ENCODE data around the gene TOR2A. TPM values are rescaled to one million over a fixed set of nuclear protein-coding genes. Genes with fewer than 3 reads are reported as not detected.
A peak's percentile ranks its signal among the peaks of the same experiment; 100 is the strongest.

Gene TOR2A
- total and polyA plus RNA-seq, 4 donors, result 4.5 to 12.7 (median 6.9) TPM

- Histone ChIP-seq H3K9me3 (ENCODE audit: control insufficient read depth, low read length) (no peaks in the 10 kb centered on the region), H3K4me1 (ENCODE audit: control insufficient read depth in 1 of 2, insufficient read depth in 2 of 2, low read length in 2 of 2) (no peaks in the 10 kb centered on the region), H3K4me3 (ENCODE audit: low read length in 2 of 2) (no peak overlapping the region), H3K27ac (ENCODE audit: low read depth in 1 of 2, low read length in 2 of 2) (no peak overlapping the region), H3K36me3 (ENCODE audit: control insufficient read depth in 1 of 2, insufficient read depth in 2 of 2, low read length in 1 of 2) (no peaks in the 10 kb centered on the region), H3K27me3 (ENCODE audit: control insufficient read depth in 1 of 2, insufficient read depth in 2 of 2, low read length in 1 of 2) (no peaks in the 10 kb centered on the region)
- intact Hi-C loops (cut with DNase I), result no loop called here
- no peak for DNase-seq
- 86 to 92% methylated on average over 8 of the region's 8 CpGs for WGBS, 2 donors
- no peak for ATAC-seq (ENCODE audit: low FRiP score)
Measured at GRCh38 chr9:127753148-127753547, 18.1 kb upstream of the TOR2A start.

DNA sequence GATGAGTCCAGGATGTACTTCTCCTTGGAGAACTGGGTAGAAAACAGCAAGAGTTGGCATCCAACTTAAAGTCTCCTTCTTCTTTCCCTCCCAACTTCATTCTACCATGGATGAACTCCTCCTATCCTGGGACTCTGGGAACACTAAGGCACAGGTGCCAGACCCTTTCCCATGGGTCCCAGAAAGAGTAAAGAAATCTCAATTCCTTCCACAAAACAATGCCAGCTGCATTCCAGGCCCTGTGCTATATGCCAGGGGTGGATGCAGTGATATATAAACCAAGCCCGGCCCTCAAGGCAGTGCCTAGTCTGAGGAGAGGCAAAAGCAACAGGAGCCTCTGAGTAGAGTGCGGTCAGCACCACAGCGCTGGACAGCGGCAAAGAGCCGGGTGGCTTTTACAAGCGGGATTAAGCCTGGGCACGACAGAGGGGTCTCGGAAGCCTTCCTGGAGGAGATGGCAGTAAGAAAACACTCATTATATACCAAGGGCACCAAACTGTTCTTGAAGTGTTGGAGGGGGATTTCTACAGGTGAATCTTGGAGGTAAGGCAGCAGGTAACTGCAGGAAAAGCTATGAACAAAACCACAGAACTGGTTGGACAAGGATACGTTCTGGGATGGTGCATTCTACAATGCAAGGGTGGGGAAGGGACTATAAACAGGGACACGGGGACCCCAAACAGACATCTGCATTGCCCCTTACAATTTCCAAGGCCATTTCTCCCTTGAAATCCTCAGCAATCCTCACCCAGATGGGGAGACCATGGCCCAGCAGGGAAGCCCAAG is 16.4 kb upstream of the TOR2A start:
- Histone ChIP-seq H3K4me3 (ENCODE audit: low read length in 2 of 2) (no peak overlapping the region), H3K36me3 (ENCODE audit: control insufficient read depth in 1 of 2, insufficient read depth in 2 of 2, low read length in 1 of 2) (no peaks in the 10 kb centered on the region), H3K27me3 (ENCODE audit: control insufficient read depth in 1 of 2, insufficient read depth in 2 of 2, low read length in 1 of 2) (no peaks in the 10 kb centered on the region), H3K9me3 (ENCODE audit: control insufficient read depth, low read length) (no peaks in the 10 kb centered on the region), H3K27ac (ENCODE audit: low read depth in 1 of 2, low read length in 2 of 2) (no peak overlapping the region), H3K4me1 (ENCODE audit: control insufficient read depth in 1 of 2, insufficient read depth in 2 of 2, low read length in 2 of 2) (no peaks in the 10 kb centered on the region)
- DNase-seq (peak in 1 of 2 donors; percentile 81), ATAC-seq (ENCODE audit: low FRiP score) (no peak)
- intact Hi-C loops (cut with DNase I), result no loop called here
- 22 to 28% methylated on average over 10 of the region's 10 CpGs for WGBS, 2 donors

GRCh38 chr9:127749090-127749787 is 14.1 kb upstream of the TOR2A start:
- intact Hi-C loops (cut with DNase I), result no loop called here
- WGBS, 2 donors, result 94% methylated on average over 26 of the region's 26 CpGs
- no peaks in the 10 kb centered on the region for H3K27me3 ChIP-seq (ENCODE audit: control insufficient read depth in 1 of 2, insufficient read depth in 2 of 2, low read length in 1 of 2)
- H3K27ac ChIP-seq (ENCODE audit: low read depth in 1 of 2, low read length in 2 of 2), result no peak overlapping the region
- no peaks in the 10 kb centered on the region for H3K9me3 ChIP-seq (ENCODE audit: control insufficient read depth, low read length)
- no peak for DNase-seq
- no peaks in the 10 kb centered on the region for H3K4me1 ChIP-seq (ENCODE audit: control insufficient read depth in 1 of 2, insufficient read depth in 2 of 2, low read length in 2 of 2)
- H3K4me3 ChIP-seq (ENCODE audit: low read length in 2 of 2), result no peak overlapping the region
- no peaks in the 10 kb centered on the region for H3K36me3 ChIP-seq (ENCODE audit: control insufficient read depth in 1 of 2, insufficient read depth in 2 of 2, low read length in 1 of 2)
- no peak for ATAC-seq (ENCODE audit: low FRiP score)

GRCh38 chr9:127746959-127747569 is 12.0 kb upstream of the TOR2A start:
- DNase-seq (no peak), ATAC-seq (ENCODE audit: low FRiP score) (no peak)
- intact Hi-C loops (cut with DNase I), result no loop called here
- Histone ChIP-seq H3K27me3 (ENCODE audit: control insufficient read depth in 1 of 2, insufficient read depth in 2 of 2, low read length in 1 of 2) (no peaks in the 10 kb centered on the region), H3K4me1 (ENCODE audit: control insufficient read depth in 1 of 2, insufficient read depth in 2 of 2, low read length in 2 of 2) (no peaks in the 10 kb centered on the region), H3K36me3 (ENCODE audit: control insufficient read depth in 1 of 2, insufficient read depth in 2 of 2, low read length in 1 of 2) (no peaks in the 10 kb centered on the region), H3K27ac (ENCODE audit: low read depth in 1 of 2, low read length in 2 of 2) (no peak overlapping the region), H3K4me3 (ENCODE audit: low read length in 2 of 2) (no peak overlapping the region), H3K9me3 (ENCODE audit: control insufficient read depth, low read length) (no peaks in the 10 kb centered on the region)
- 72 to 73% methylated on average over 15 of the region's 15 CpGs for WGBS, 2 donors

- no peaks in the 10 kb centered on the region for H3K36me3 ChIP-seq (ENCODE audit: control insufficient read depth in 1 of 2, insufficient read depth in 2 of 2, low read length in 1 of 2)
- DNase-seq (no peak), ATAC-seq (ENCODE audit: low FRiP score) (no peak)
- H3K27me3 ChIP-seq (ENCODE audit: control insufficient read depth in 1 of 2, insufficient read depth in 2 of 2, low read length in 1 of 2), result no peaks in the 10 kb centered on the region
- WGBS, 2 donors, result 90 to 91% methylated on average over 19 of the region's 19 CpGs
- H3K4me1 ChIP-seq (ENCODE audit: control insufficient read depth in 1 of 2, insufficient read depth in 2 of 2, low read length in 2 of 2), result no peaks in the 10 kb centered on the region
- H3K9me3 ChIP-seq (ENCODE audit: control insufficient read depth, low read length), result no peaks in the 10 kb centered on the region
- no peak overlapping the region for H3K27ac ChIP-seq (ENCODE audit: low read depth in 1 of 2, low read length in 2 of 2)
- H3K4me3 ChIP-seq (ENCODE audit: low read length in 2 of 2), result no peak overlapping the region
- intact Hi-C loops (cut with DNase I), result no loop called here
Measured at GRCh38 chr9:127744398-127745110, 9.5 kb upstream of the TOR2A start.

- intact Hi-C loops (cut with DNase I), result no loop called here
- ATAC-seq (ENCODE audit: low FRiP score), result no peak
- Histone ChIP-seq H3K4me1 (ENCODE audit: control insufficient read depth in 1 of 2, insufficient read depth in 2 of 2, low read length in 2 of 2) (no peaks in the 10 kb centered on the region), H3K4me3 (ENCODE audit: low read length in 2 of 2) (no peak overlapping the region), H3K27ac (ENCODE audit: low read depth in 1 of 2, low read length in 2 of 2) (no peak overlapping the region), H3K27me3 (ENCODE audit: control insufficient read depth in 1 of 2, insufficient read depth in 2 of 2, low read length in 1 of 2) (no peaks in the 10 kb centered on the region), H3K36me3 (ENCODE audit: control insufficient read depth in 1 of 2, insufficient read depth in 2 of 2, low read length in 1 of 2) (no peaks in the 10 kb centered on the region), H3K9me3 (ENCODE audit: control insufficient read depth, low read length) (no peaks in the 10 kb centered on the region)
- no peak for DNase-seq
- 67 to 70% methylated on average over 33 of the region's 33 CpGs for WGBS, 2 donors
Measured at GRCh38 chr9:127742435-127743088, 7.5 kb upstream of the TOR2A start.

- 77 to 79% methylated on average over 38 of the region's 38 CpGs for WGBS, 2 donors
- no peak overlapping the region for H3K4me3 ChIP-seq (ENCODE audit: low read length in 2 of 2)
- H3K27ac ChIP-seq (ENCODE audit: low read depth in 1 of 2, low read length in 2 of 2), result no peak overlapping the region
- no peaks in the 10 kb centered on the region for H3K9me3 ChIP-seq (ENCODE audit: control insufficient read depth, low read length)
- ATAC-seq (ENCODE audit: low FRiP score) (no peak), DNase-seq (no peak)
- H3K36me3 ChIP-seq (ENCODE audit: control insufficient read depth in 1 of 2, insufficient read depth in 2 of 2, low read length in 1 of 2), result no peaks in the 10 kb centered on the region
- intact Hi-C loops (cut with DNase I), result no loop called here
- no peaks in the 10 kb centered on the region for H3K27me3 ChIP-seq (ENCODE audit: control insufficient read depth in 1 of 2, insufficient read depth in 2 of 2, low read length in 1 of 2)
- no peaks in the 10 kb centered on the region for H3K4me1 ChIP-seq (ENCODE audit: control insufficient read depth in 1 of 2, insufficient read depth in 2 of 2, low read length in 2 of 2)
Measured at GRCh38 chr9:127741831-127742434, 6.8 kb upstream of the TOR2A start.

All from aorta (tissue), 5 donors.